GM23338 (cell line): Measurements from ENCODE around the gene DACT1. TPM values are rescaled to one million over a fixed set of nuclear protein-coding genes. Genes with fewer than 3 reads are reported as not detected.

Source experiments
- ATAC-seq: fragments of 200-7000 bp; cut with Tn5 transposase; 3 replicates; pipeline ENCODE4 v1.9.1; 2020
- DNase-seq: peaks from one replicate; pipeline ENCODE4 v3.0.0-alpha.2; 2015; ENCODE audit warnings: low spot score
- H2AFZ ChIP-seq: fragments of 200-600 bp; sonication (generic); 2 replicates; pipeline ENCODE4 v1.8.0; 2016; ENCODE audit warnings: antibody characterized with exemption, mild to moderate bottlenecking, moderate library complexity
- H3F3A ChIP-seq: fragments of 200-600 bp; sonication (generic); replicated peaks from 2 replicates; pipeline ENCODE4 v1.8.0; 2017; ENCODE audit warnings: antibody characterized with exemption, mixed run types, low read depth
- H3K27ac ChIP-seq: fragments of 200-600 bp; sonication (generic); 2 replicates; pipeline ENCODE4 v1.6.1; 2016; ENCODE audit warnings: low read depth
- H3K27me3 ChIP-seq: fragments of 200-600 bp; sonication (generic); 2 replicates; pipeline ENCODE4 v1.8.0; 2016; ENCODE audit warnings: mild to moderate bottlenecking, mixed run types, moderate library complexity; ENCODE audit not compliant: insufficient read depth
- H3K36me3 ChIP-seq: fragments of 200-600 bp; sonication (generic); 2 replicates; pipeline ENCODE4 v1.8.0; 2016; ENCODE audit warnings: mild to moderate bottlenecking; ENCODE audit not compliant: insufficient read depth
- H3K4me1 ChIP-seq: fragments of 200-600 bp; sonication (generic); 2 replicates; pipeline ENCODE4 v1.8.0; 2016; ENCODE audit warnings: mild to moderate bottlenecking, moderate library complexity; ENCODE audit not compliant: insufficient read depth
- H3K4me2 ChIP-seq: fragments of 200-600 bp; sonication (generic); 2 replicates; pipeline ENCODE4 v1.7.1; 2017; ENCODE audit warnings: mixed run types
- H3K4me3 ChIP-seq: fragments of 200-600 bp; sonication (generic); 2 replicates; pipeline ENCODE4 v1.6.1; 2016; ENCODE audit warnings: mixed run types
- H3K79me2 ChIP-seq: fragments of 200-600 bp; sonication (generic); replicated peaks from 2 replicates; pipeline ENCODE4 v1.8.0; 2017; ENCODE audit warnings: mild to moderate bottlenecking; ENCODE audit not compliant: insufficient read depth
- H3K9me2 ChIP-seq: fragments of 200-600 bp; sonication (generic); 2 replicates; pipeline ENCODE4 v1.8.0; 2017; ENCODE audit not compliant: insufficient read depth
- H4K20me1 ChIP-seq: fragments of 200-600 bp; sonication (generic); replicated peaks from 2 replicates; pipeline ENCODE4 v1.8.0; 2017; ENCODE audit warnings: mild to moderate bottlenecking; ENCODE audit not compliant: insufficient read depth
- H3K27ac Mint-ChIP-seq: 2 replicates; pipeline ENCODE4 v1.8.0; 2020; ENCODE audit warnings: inconsistent platforms, mild to moderate bottlenecking, moderate library complexity, mixed read lengths
- H3K27me3 Mint-ChIP-seq: 3 replicates; pipeline ENCODE4 v1.8.0; 2022; ENCODE audit warnings: low read depth, mild to moderate bottlenecking, moderate library complexity, mixed read lengths, inconsistent platforms; ENCODE audit not compliant: insufficient read depth, poor library complexity
- H3K36me3 Mint-ChIP-seq: 3 replicates; pipeline ENCODE4 v1.8.0; 2021; ENCODE audit warnings: low read depth, mild to moderate bottlenecking, inconsistent platforms, moderate library complexity, mixed read lengths
- H3K4me1 Mint-ChIP-seq: 3 replicates; pipeline ENCODE4 v1.8.0; 2020; ENCODE audit warnings: mild to moderate bottlenecking, inconsistent platforms, mixed read lengths
- H3K4me3 Mint-ChIP-seq: 3 replicates; pipeline ENCODE4 v1.8.0; 2021; ENCODE audit warnings: moderate library complexity, mild to moderate bottlenecking, inconsistent platforms, mixed read lengths
- H3K9me3 Mint-ChIP-seq: 3 replicates; pipeline ENCODE4 v1.8.0; 2020; ENCODE audit warnings: moderate library complexity, mild to moderate bottlenecking, inconsistent platforms, mixed read lengths
- CREB1 ChIP-seq: fragments of 250-450 bp; sonication (Bioruptor Pico); IDR thresholded peaks from 2 replicates; pipeline ENCODE4 v1.5.0; 2020; ENCODE audit warnings: low read depth, mild to moderate bottlenecking, moderate library complexity
- EZH2 ChIP-seq: fragments of 200-600 bp; sonication (generic); IDR thresholded peaks from one replicate; pipeline ENCODE4 v1.8.0; 2017; ENCODE audit warnings: antibody characterized with exemption, mild to moderate bottlenecking, low read depth; ENCODE audit not compliant: unreplicated experiment
- EZH2phosphoT487 ChIP-seq: fragments of 200-600 bp; sonication (generic); IDR thresholded peaks from one replicate; pipeline ENCODE4 v1.8.1; 2018; ENCODE audit warnings: antibody characterized with exemption; ENCODE audit not compliant: unreplicated experiment
- JUNB ChIP-seq: IDR thresholded peaks from one replicate; pipeline ENCODE4 v1.6.1; 2016; ENCODE audit warnings: antibody characterized with exemption; ENCODE audit not compliant: unreplicated experiment
- NANOG ChIP-seq: IDR thresholded peaks from 2 replicates; pipeline ENCODE4 v1.6.1; 2016; ENCODE audit warnings: antibody characterized with exemption, borderline replicate concordance
- POLR2AphosphoS5 ChIP-seq: IDR thresholded peaks from 2 replicates; pipeline ENCODE4 v1.6.1; 2016; ENCODE audit warnings: antibody characterized with exemption, low read depth
- STAT1 ChIP-seq: IDR thresholded peaks from one replicate; pipeline ENCODE4 v1.6.1; 2016; ENCODE audit warnings: antibody characterized with exemption; ENCODE audit not compliant: unreplicated experiment
- ZNF114 ChIP-seq: fragments of 250-450 bp; sonication (Bioruptor Pico); IDR thresholded peaks from 2 replicates; pipeline ENCODE4 v1.5.0; 2020; ENCODE audit warnings: mild to moderate bottlenecking, moderate library complexity
- ZNF331 ChIP-seq: fragments of 250-450 bp; sonication (Bioruptor Pico); IDR thresholded peaks from 2 replicates; pipeline ENCODE4 v1.5.0; 2020; ENCODE audit warnings: low read depth, mild to moderate bottlenecking, moderate library complexity
- long read RNA-seq: library from polyadenylated mRNA; unstranded; transcript quantifications from one replicate; pipeline ENCODE4 v2.0.0, GENCODE V29; 2020; ENCODE audit not compliant: unreplicated experiment
- polyA plus RNA-seq: library from polyadenylated mRNA; unstranded; fragments of >200 nt; fragmentation: Nextera tagmentation; extraction: Ambion mirVana; gene quantifications from 2 replicates; pipeline ENCODE4 v1.2.1, GENCODE V29; 2016
- total RNA-seq: library from RNA; depleted of rRNA; stranded (reverse); fragments of >200 nt; shearing (Covaris generic); gene quantifications from 2 replicates; pipeline ENCODE4 v1.2.3, GENCODE V29; 2014; rRNA removed
- TF ChIP-seq, protein P1 (sequence below): IDR thresholded peaks from one replicate; pipeline ENCODE4 v1.6.1; 2018; ENCODE audit warnings: antibody characterized with exemption; ENCODE audit not compliant: unreplicated experiment
- TF ChIP-seq, protein P2 (sequence below): IDR thresholded peaks from 2 replicates; pipeline ENCODE4 v1.6.1; 2016; ENCODE audit warnings: antibody characterized with exemption
- TF ChIP-seq, protein P3 (sequence below): fragments of 250-450 bp; sonication (Bioruptor Pico); IDR thresholded peaks from 2 replicates; pipeline ENCODE4 v1.5.0; 2020; ENCODE audit warnings: mild to moderate bottlenecking, moderate library complexity

Gene DACT1, protein sequence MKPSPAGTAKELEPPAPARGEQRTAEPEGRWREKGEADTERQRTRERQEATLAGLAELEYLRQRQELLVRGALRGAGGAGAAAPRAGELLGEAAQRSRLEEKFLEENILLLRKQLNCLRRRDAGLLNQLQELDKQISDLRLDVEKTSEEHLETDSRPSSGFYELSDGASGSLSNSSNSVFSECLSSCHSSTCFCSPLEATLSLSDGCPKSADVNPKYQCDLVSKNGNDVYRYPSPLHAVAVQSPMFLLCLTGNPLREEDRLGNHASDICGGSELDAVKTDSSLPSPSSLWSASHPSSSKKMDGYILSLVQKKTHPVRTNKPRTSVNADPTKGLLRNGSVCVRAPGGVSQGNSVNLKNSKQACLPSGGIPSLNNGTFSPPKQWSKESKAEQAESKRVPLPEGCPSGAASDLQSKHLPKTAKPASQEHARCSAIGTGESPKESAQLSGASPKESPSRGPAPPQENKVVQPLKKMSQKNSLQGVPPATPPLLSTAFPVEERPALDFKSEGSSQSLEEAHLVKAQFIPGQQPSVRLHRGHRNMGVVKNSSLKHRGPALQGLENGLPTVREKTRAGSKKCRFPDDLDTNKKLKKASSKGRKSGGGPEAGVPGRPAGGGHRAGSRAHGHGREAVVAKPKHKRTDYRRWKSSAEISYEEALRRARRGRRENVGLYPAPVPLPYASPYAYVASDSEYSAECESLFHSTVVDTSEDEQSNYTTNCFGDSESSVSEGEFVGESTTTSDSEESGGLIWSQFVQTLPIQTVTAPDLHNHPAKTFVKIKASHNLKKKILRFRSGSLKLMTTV
- total RNA-seq (23.6 and 26.6 TPM in 2 replicates), polyA plus RNA-seq (5.1 and 5.7 TPM in 2 replicates)
- long read RNA-seq = 0 reads

DNA sequence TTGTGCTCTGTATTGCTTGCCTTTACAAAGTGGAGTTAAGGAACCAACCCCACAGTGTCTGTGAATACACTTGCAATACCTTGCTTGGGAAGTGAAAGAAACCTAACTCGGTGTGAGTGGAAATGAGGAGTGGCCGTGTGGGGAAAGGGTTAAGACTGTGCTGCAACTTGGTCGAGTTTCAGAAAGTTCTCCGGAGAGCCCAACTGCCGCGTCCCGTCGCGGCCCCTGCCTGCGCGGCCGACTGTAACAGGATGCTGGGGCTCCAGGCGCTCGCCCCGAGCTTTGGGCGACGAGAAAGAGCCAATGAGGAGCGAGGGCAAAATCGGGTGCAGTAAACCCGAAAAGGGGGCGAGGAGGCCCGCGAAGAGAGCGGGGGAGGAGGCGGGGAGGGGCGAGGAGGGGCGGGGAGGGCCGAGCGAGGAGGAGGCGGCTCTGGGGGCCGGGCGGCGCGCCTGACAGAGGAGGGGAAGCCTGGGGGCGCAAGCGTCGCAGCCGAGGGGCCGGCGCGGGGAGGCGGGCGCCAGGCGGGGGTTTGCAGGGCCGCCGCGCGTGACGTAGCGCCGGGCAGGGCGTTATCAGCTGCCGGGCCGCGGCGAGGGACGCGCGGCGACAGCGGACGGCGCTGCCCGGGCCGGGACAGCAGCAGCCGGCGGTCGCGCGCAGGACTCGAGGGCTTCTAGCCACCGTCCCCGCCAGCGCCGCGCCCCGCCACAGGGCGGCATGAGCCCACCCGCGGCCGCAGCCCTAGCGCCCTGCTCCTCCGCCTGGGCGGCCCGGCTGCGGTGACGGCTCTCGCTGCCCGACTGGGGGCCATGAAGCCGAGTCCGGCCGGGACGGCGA lies at the start of gene DACT1:
DACT1 (plus strand) TSS at position 572 of the 840 bp plus-strand sequence; CDS start at position 813, 241 bp downstream.
- Histone ChIP-seq H3K4me1 (peaks cover 40% of the 10 kb centered on the region), H4K20me1 (no peaks in the 10 kb centered on the region), H3K4me3 (peak within 1 kb of the TSS; percentile 73), H3K36me3 (no peaks in the 10 kb centered on the region), H2AFZ (peak within 1 kb of the TSS; percentile 80), H3K9me2 (no peaks in the 10 kb centered on the region), H3K79me2 (peaks cover 15% of the 10 kb centered on the region), H3K27me3 (peaks cover 26% of the 10 kb centered on the region), H3F3A (peaks cover 9% of the 10 kb centered on the region; the same call in 1 of the 2 replicates), H3K4me2 (peak within 1 kb of the TSS; percentile 91), H3K27ac (no peak within 1 kb of the TSS)
- H3K4me1 Mint-ChIP-seq = peaks cover 51% of the 10 kb centered on the region
- DNase-seq (peak; percentile 93), ATAC-seq (peak; percentile 62)
- peaks cover 27% of the 10 kb centered on the region for H3K27me3 Mint-ChIP-seq
- peaks cover 19% of the 10 kb centered on the region for H3K36me3 Mint-ChIP-seq
- H3K9me3 Mint-ChIP-seq = no peaks in the 10 kb centered on the region; the same call in 2 of the 3 replicates
- H3K4me3 Mint-ChIP-seq = peak within 1 kb of the TSS; percentile 85
- peak within 1 kb of the TSS; percentile 58; the same call in 1 of the 2 replicates for H3K27ac Mint-ChIP-seq
- TF ChIP-seq NANOG (no peak), ZNF331 (CRISPR knock-in tag) (no peak), CREB1 (CRISPR knock-in tag) (peak; percentile 71), EZH2 (no peak), POLR2AphosphoS5 (peak; percentile 72), JUNB (no peak), ZNF114 (no peak), EZH2phosphoT487 (no peak), STAT1 (no peak)
- TF ChIP-seq, protein P1, sequence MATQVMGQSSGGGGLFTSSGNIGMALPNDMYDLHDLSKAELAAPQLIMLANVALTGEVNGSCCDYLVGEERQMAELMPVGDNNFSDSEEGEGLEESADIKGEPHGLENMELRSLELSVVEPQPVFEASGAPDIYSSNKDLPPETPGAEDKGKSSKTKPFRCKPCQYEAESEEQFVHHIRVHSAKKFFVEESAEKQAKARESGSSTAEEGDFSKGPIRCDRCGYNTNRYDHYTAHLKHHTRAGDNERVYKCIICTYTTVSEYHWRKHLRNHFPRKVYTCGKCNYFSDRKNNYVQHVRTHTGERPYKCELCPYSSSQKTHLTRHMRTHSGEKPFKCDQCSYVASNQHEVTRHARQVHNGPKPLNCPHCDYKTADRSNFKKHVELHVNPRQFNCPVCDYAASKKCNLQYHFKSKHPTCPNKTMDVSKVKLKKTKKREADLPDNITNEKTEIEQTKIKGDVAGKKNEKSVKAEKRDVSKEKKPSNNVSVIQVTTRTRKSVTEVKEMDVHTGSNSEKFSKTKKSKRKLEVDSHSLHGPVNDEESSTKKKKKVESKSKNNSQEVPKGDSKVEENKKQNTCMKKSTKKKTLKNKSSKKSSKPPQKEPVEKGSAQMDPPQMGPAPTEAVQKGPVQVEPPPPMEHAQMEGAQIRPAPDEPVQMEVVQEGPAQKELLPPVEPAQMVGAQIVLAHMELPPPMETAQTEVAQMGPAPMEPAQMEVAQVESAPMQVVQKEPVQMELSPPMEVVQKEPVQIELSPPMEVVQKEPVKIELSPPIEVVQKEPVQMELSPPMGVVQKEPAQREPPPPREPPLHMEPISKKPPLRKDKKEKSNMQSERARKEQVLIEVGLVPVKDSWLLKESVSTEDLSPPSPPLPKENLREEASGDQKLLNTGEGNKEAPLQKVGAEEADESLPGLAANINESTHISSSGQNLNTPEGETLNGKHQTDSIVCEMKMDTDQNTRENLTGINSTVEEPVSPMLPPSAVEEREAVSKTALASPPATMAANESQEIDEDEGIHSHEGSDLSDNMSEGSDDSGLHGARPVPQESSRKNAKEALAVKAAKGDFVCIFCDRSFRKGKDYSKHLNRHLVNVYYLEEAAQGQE = no peak
- TF ChIP-seq, protein P2, sequence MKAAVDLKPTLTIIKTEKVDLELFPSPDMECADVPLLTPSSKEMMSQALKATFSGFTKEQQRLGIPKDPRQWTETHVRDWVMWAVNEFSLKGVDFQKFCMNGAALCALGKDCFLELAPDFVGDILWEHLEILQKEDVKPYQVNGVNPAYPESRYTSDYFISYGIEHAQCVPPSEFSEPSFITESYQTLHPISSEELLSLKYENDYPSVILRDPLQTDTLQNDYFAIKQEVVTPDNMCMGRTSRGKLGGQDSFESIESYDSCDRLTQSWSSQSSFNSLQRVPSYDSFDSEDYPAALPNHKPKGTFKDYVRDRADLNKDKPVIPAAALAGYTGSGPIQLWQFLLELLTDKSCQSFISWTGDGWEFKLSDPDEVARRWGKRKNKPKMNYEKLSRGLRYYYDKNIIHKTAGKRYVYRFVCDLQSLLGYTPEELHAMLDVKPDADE = no peak
- TF ChIP-seq, protein P3, sequence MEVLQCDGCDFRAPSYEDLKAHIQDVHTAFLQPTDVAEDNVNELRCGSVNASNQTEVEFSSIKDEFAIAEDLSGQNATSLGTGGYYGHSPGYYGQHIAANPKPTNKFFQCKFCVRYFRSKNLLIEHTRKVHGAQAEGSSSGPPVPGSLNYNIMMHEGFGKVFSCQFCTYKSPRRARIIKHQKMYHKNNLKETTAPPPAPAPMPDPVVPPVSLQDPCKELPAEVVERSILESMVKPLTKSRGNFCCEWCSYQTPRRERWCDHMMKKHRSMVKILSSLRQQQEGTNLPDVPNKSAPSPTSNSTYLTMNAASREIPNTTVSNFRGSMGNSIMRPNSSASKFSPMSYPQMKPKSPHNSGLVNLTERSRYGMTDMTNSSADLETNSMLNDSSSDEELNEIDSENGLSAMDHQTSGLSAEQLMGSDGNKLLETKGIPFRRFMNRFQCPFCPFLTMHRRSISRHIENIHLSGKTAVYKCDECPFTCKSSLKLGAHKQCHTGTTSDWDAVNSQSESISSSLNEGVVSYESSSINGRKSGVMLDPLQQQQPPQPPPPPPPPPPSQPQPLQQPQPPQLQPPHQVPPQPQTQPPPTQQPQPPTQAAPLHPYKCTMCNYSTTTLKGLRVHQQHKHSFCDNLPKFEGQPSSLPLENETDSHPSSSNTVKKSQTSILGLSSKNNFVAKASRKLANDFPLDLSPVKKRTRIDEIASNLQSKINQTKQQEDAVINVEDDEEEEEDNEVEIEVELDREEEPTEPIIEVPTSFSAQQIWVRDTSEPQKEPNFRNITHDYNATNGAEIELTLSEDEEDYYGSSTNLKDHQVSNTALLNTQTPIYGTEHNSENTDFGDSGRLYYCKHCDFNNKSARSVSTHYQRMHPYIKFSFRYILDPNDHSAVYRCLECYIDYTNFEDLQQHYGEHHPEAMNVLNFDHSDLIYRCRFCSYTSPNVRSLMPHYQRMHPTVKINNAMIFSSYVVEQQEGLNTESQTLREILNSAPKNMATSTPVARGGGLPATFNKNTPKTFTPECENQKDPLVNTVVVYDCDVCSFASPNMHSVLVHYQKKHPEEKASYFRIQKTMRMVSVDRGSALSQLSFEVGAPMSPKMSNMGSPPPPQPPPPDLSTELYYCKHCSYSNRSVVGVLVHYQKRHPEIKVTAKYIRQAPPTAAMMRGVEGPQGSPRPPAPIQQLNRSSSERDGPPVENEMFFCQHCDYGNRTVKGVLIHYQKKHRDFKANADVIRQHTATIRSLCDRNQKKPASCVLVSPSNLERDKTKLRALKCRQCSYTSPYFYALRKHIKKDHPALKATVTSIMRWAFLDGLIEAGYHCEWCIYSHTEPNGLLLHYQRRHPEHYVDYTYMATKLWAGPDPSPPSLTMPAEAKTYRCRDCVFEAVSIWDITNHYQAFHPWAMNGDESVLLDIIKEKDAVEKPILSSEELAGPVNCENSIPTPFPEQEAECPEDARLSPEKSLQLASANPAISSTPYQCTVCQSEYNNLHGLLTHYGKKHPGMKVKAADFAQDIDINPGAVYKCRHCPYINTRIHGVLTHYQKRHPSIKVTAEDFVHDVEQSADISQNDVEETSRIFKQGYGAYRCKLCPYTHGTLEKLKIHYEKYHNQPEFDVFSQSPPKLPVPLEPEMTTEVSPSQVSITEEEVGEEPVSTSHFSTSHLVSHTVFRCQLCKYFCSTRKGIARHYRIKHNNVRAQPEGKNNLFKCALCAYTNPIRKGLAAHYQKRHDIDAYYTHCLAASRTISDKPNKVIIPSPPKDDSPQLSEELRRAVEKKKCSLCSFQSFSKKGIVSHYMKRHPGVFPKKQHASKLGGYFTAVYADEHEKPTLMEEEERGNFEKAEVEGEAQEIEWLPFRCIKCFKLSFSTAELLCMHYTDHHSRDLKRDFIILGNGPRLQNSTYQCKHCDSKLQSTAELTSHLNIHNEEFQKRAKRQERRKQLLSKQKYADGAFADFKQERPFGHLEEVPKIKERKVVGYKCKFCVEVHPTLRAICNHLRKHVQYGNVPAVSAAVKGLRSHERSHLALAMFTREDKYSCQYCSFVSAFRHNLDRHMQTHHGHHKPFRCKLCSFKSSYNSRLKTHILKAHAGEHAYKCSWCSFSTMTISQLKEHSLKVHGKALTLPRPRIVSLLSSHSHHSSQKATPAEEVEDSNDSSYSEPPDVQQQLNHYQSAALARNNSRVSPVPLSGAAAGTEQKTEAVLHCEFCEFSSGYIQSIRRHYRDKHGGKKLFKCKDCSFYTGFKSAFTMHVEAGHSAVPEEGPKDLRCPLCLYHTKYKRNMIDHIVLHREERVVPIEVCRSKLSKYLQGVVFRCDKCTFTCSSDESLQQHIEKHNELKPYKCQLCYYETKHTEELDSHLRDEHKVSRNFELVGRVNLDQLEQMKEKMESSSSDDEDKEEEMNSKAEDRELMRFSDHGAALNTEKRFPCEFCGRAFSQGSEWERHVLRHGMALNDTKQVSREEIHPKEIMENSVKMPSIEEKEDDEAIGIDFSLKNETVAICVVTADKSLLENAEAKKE (CRISPR knock-in tag) = no peak
